H1 (cell line): Measurements from ENCODE around the gene TMEM169. TPM values are rescaled to one million over a fixed set of nuclear protein-coding genes. Genes with fewer than 3 reads are reported as not detected.

Experiments used
- CTCF ChIA-PET: fragments of 300-600 bp; sonication (Branson Sonifier 250); formaldehyde crosslinking; loops from one replicate; lab custom pipeline; 2021; ENCODE audit not compliant: partially characterized antibody; lab: Charles Lee
- POLR2A ChIA-PET: fragments of 300-600 bp; sonication (Branson Sonifier 250); formaldehyde crosslinking; loops from one replicate; lab custom pipeline; 2021; ENCODE audit warnings: inconsistent platforms; ENCODE audit not compliant: partially characterized antibody; lab: Charles Lee
- DNase-seq, 2 experiments: peaks; one replicate each; pipeline versions ENCODE4 v3.0.0 to v3.0.0-alpha.2; 2010 to 2022; ENCODE audit warnings: low spot score in 2 of 2, low read depth in 1 of 2, mixed read lengths in 1 of 2
- FAIRE-seq: peaks from 2 replicates; lab custom pipeline; 2011; peaks lifted over from hg19 to GRCh38; lab: Jason Lieb, UNC
- H2AFZ ChIP-seq: 2 replicates; pipeline ENCODE4 v1.8.1; 2012; ENCODE audit warnings: low read length, inconsistent platforms
- H2AK5ac ChIP-seq: 2 replicates; pipeline ENCODE4 v1.6.1; 2013; ENCODE audit warnings: low read depth, low read length
- H2BK120ac ChIP-seq: replicated peaks from 2 replicates; pipeline ENCODE3; 2013; ENCODE audit warnings: low read depth, low read length, inconsistent platforms
- H2BK12ac ChIP-seq: 2 replicates; pipeline ENCODE4 v1.6.1; 2013; ENCODE audit warnings: low read depth, low read length
- H2BK15ac ChIP-seq: 2 replicates; pipeline ENCODE4 v1.6.1; 2013; ENCODE audit warnings: low read length
- H2BK20ac ChIP-seq: 2 replicates; pipeline ENCODE4 v1.6.1; 2013; ENCODE audit warnings: low read length
- H2BK5ac ChIP-seq: 2 replicates; pipeline ENCODE4 v1.6.1; 2013; ENCODE audit warnings: low read depth, low read length
- H3K14ac ChIP-seq: 2 replicates; pipeline ENCODE4 v1.6.1; 2013; ENCODE audit warnings: inconsistent platforms; ENCODE audit not compliant: insufficient read length
- H3K18ac ChIP-seq: 2 replicates; pipeline ENCODE4 v1.6.1; 2013; ENCODE audit warnings: low read length; ENCODE audit errors: extremely low read depth
- H3K23ac ChIP-seq: 2 replicates; pipeline ENCODE4 v1.6.1; 2013; ENCODE audit warnings: inconsistent platforms; ENCODE audit not compliant: insufficient read length
- H3K23me2 ChIP-seq: 2 replicates; pipeline ENCODE4 v1.6.1; 2013; ENCODE audit warnings: low read depth, low read length
- H3K27ac ChIP-seq: 2 replicates; pipeline ENCODE4 v1.6.1; 2011; ENCODE audit warnings: low read depth, low read length, inconsistent platforms
- H3K27me3 ChIP-seq, 4 experiments: replicated peaks in 1 of 4; 1 replicate in 1 of 4; 2 replicates in 3 of 4; pipeline versions ENCODE4 v1.6.1 to v1.8.1; 2011 to 2013; ENCODE audit warnings: low read length in 3 of 4, mild to moderate bottlenecking in 3 of 4, inconsistent platforms in 2 of 4, mixed read lengths in 2 of 4, moderate library complexity in 1 of 4; ENCODE audit not compliant: control insufficient read depth in 3 of 4, insufficient read depth in 3 of 4; ENCODE audit errors: extremely low read depth in 1 of 4
- H3K36me3 ChIP-seq, 4 experiments: 2 replicates each; pipeline versions ENCODE4 v1.6.1 to v1.8.1; 2011 to 2013; ENCODE audit warnings: mild to moderate bottlenecking in 4 of 4, low read length in 3 of 4, moderate library complexity in 2 of 4, control low read depth in 1 of 4, inconsistent platforms in 1 of 4; ENCODE audit not compliant: insufficient read depth in 4 of 4, control insufficient read depth in 2 of 4
- H3K4ac ChIP-seq: replicated peaks from 2 replicates; pipeline ENCODE3; 2013; ENCODE audit warnings: low read length, low read depth, mixed read lengths, inconsistent platforms; ENCODE audit not compliant: insufficient read length
- H3K4me1 ChIP-seq, 4 experiments: replicated peaks in 1 of 4; 1 replicate in 1 of 4; 2 replicates in 3 of 4; pipeline versions ENCODE4 v1.6.1 to v1.8.1; 2011 to 2013; ENCODE audit warnings: low read length in 3 of 4, inconsistent platforms in 2 of 4, mixed read lengths in 1 of 4; ENCODE audit not compliant: insufficient read depth in 4 of 4, control insufficient read depth in 3 of 4
- H3K4me2 ChIP-seq, 2 experiments: 2 replicates each; pipeline versions ENCODE4 v1.6.1 to v1.8.1; 2011 to 2013; ENCODE audit warnings: low read depth in 2 of 2, low read length in 2 of 2, control low read depth in 1 of 2, inconsistent platforms in 1 of 2, mild to moderate bottlenecking in 1 of 2; ENCODE audit not compliant: insufficient read depth in 1 of 2
- H3K4me3 ChIP-seq, 4 experiments: fragments of 200-600, 300-600 bp in 1 of 4; sonication (generic), shearing (Covaris generic), sonication (Bioruptor Twin) in 1 of 4; 2 replicates each; pipeline versions ENCODE4 v1.5.1 to v1.8.1; 2011 to 2016; ENCODE audit warnings: low read length in 4 of 4, low read depth in 3 of 4, control low read depth in 2 of 4, inconsistent platforms in 2 of 4, mild to moderate bottlenecking in 2 of 4, mixed read lengths in 1 of 4, moderate library complexity in 1 of 4; ENCODE audit not compliant: insufficient read depth in 2 of 4; ENCODE audit errors: extremely low read depth in 1 of 4
- H3K56ac ChIP-seq: replicated peaks from 2 replicates; pipeline ENCODE3; 2013; ENCODE audit warnings: low read depth, mild to moderate bottlenecking, mixed read lengths, low read length, inconsistent platforms; ENCODE audit not compliant: insufficient read length
- H3K79me1 ChIP-seq: 2 replicates; pipeline ENCODE4 v1.6.1; 2013; ENCODE audit warnings: low read depth, low read length, control low read depth
- H3K79me2 ChIP-seq, 2 experiments: 2 replicates each; pipeline versions ENCODE4 v1.6.1 to v1.8.1; 2012 to 2013; ENCODE audit warnings: low read length in 2 of 2, mild to moderate bottlenecking in 2 of 2, inconsistent platforms in 1 of 2; ENCODE audit not compliant: insufficient read depth in 2 of 2, control insufficient read depth in 1 of 2
- H3K9ac ChIP-seq, 4 experiments: replicated peaks in 1 of 4; 1 replicate in 1 of 4; 2 replicates in 3 of 4; pipeline versions ENCODE4 v1.6.1 to v1.8.1; 2011 to 2013; ENCODE audit warnings: low read depth in 3 of 4, low read length in 3 of 4, control low read depth in 2 of 4, mild to moderate bottlenecking in 2 of 4, moderate library complexity in 2 of 4, inconsistent platforms in 1 of 4; ENCODE audit errors: extremely low read depth in 1 of 4
- H3K9me3 ChIP-seq, 2 experiments: 2 replicates each; pipeline versions ENCODE4 v1.6.1 to v1.8.1; 2012 to 2013; ENCODE audit warnings: mild to moderate bottlenecking in 2 of 2, moderate library complexity in 2 of 2, control low read depth in 1 of 2, inconsistent platforms in 1 of 2, low read depth in 1 of 2, low read length in 1 of 2, mixed read lengths in 1 of 2; ENCODE audit not compliant: insufficient read depth in 2 of 2
- H4K20me1 ChIP-seq, 2 experiments: replicated peaks in 1 of 2; 2 replicates each; pipeline versions ENCODE3 to v1.8.1; 2011 to 2013; ENCODE audit warnings: inconsistent platforms in 2 of 2, low read length in 2 of 2, mild to moderate bottlenecking in 1 of 2; ENCODE audit not compliant: insufficient read depth in 2 of 2, control insufficient read depth in 1 of 2
- H4K5ac ChIP-seq: 2 replicates; pipeline ENCODE4 v1.6.1; 2013; ENCODE audit warnings: low read length, low read depth, mixed read lengths, inconsistent platforms; ENCODE audit not compliant: insufficient read length
- H4K8ac ChIP-seq: 2 replicates; pipeline ENCODE4 v1.8.0; 2013; ENCODE audit warnings: mild to moderate bottlenecking, moderate library complexity, low read length, inconsistent platforms; ENCODE audit not compliant: insufficient read depth; ENCODE audit errors: extremely low read depth
- H4K91ac ChIP-seq: replicated peaks from 2 replicates; pipeline ENCODE3; 2013; ENCODE audit warnings: low read length, mixed read lengths, inconsistent platforms; ENCODE audit not compliant: insufficient read length
- BACH1 ChIP-seq: IDR thresholded peaks from 2 replicates; pipeline ENCODE4 v1.6.1; 2012; ENCODE audit warnings: low read length, improper control_type of control experiment
- BCL11A ChIP-seq, 2 experiments: IDR thresholded peaks; one replicate each; pipeline ENCODE4 v1.6.1; 2011; ENCODE audit warnings: low read depth in 2 of 2, low read length in 2 of 2, mild to moderate bottlenecking in 2 of 2
- EP300 ChIP-seq, 2 experiments: IDR thresholded peaks; 1 replicate in 1 of 2; 2 replicates in 1 of 2; pipeline ENCODE4 v1.6.1; 2011 to 2012; ENCODE audit warnings: low read depth in 2 of 2, low read length in 2 of 2, mild to moderate bottlenecking in 2 of 2, borderline replicate concordance in 1 of 2, inconsistent platforms in 1 of 2, moderate library complexity in 1 of 2
- FOSL1 ChIP-seq: IDR thresholded peaks from 2 replicates; pipeline ENCODE4 v1.6.1; 2011; ENCODE audit warnings: mild to moderate bottlenecking, low read depth, low read length, moderate library complexity; ENCODE audit not compliant: insufficient read depth
- GABPA ChIP-seq: IDR thresholded peaks from 2 replicates; pipeline ENCODE4 v1.6.1; 2011; ENCODE audit warnings: mild to moderate bottlenecking, low read length, moderate library complexity, borderline replicate concordance; ENCODE audit not compliant: insufficient read depth
- JUND ChIP-seq: IDR thresholded peaks from 2 replicates; pipeline ENCODE4 v1.6.1; 2011; ENCODE audit warnings: mild to moderate bottlenecking, improper control_type of control experiment, low read length
- MAFK ChIP-seq: IDR thresholded peaks from 2 replicates; pipeline ENCODE4 v1.6.1; 2012; ENCODE audit warnings: low read depth, mild to moderate bottlenecking, improper control_type of control experiment, low read length
- RNF2 ChIP-seq: fragments of 200-900, 300-1000 bp; sonication (generic); IDR thresholded peaks from 2 replicates; pipeline ENCODE4 v1.7.1; 2016; ENCODE audit warnings: borderline replicate concordance, low read depth, mild to moderate bottlenecking, antibody characterized with exemption, low read length; ENCODE audit not compliant: poor library complexity, severe bottlenecking; ENCODE audit errors: missing control alignments
- RXRA ChIP-seq: IDR thresholded peaks from 2 replicates; pipeline ENCODE4 v1.6.1; 2011; ENCODE audit warnings: low read depth, mild to moderate bottlenecking, low read length, moderate library complexity; ENCODE audit not compliant: insufficient read depth
- SIRT6 ChIP-seq: IDR thresholded peaks from one replicate; pipeline ENCODE4 v1.7.1; 2012; ENCODE audit warnings: low read length, inconsistent platforms
- SUZ12 ChIP-seq: fragments of 200-600 bp; sonication (generic); IDR thresholded peaks from 2 replicates; pipeline ENCODE4 v1.6.1; 2012; ENCODE audit warnings: mild to moderate bottlenecking, inconsistent platforms, low read length, moderate library complexity, mixed read lengths
- TBP ChIP-seq: IDR thresholded peaks from 2 replicates; pipeline ENCODE4 v1.6.1; 2011; ENCODE audit warnings: low read depth, low read length, improper control_type of control experiment
- WGBS, 2 experiments: shearing (Covaris generic) in 1 of 2; methylation state at CpG; one replicate each; pipeline versions ENCODE4 v1.1.6 to v1.1.7; 2013 to 2015; ENCODE audit warnings: low lambda C conversion rate in 2 of 2, mixed read lengths in 2 of 2, inconsistent platforms in 1 of 2, low coverage in 1 of 2, missing lambda C conversion rate in 1 of 2; ENCODE audit not compliant: insufficient replicate concordance in 2 of 2, insufficient coverage in 1 of 2, insufficient read length in 1 of 2; ENCODE audit errors: extremely low coverage in 1 of 2, missing lambda C conversion rate in 1 of 2; 5-methylcytosine and 5-hydroxymethylcytosine counted together
- polyA plus RNA-seq, 7 experiments: library from polyadenylated mRNA; depleted of rRNA in 3 of 7; stranded (reverse) in 5 of 7; unstranded in 2 of 7; fragments of >200 nt in 5 of 7; fragments of 200-250 nt in 2 of 7; gene quantifications; 1 replicate in 5 of 7; 2 replicates in 1 of 7; 4 replicates in 1 of 7; pipeline versions ENCODE4 v1.2.1 to v1.2.3, GENCODE V29; 2011 to 2013; ENCODE audit warnings: missing spikeins in 2 of 7, mixed read lengths in 2 of 7
- total RNA-seq: library from RNA; stranded (reverse); fragmentation: NEBNext Ultra II Directional; extraction: Animal tissue kit (Norgen Biotek cat#: 25700); gene quantifications from 2 replicates; pipeline ENCODE4 v1.2.1, GENCODE V29; 2021

Gene TMEM169
- total and polyA plus RNA-seq, 2 of the 8 experiments (the other 6 are each of a cell fraction or from before 2014, with no cell fraction given) = 0.41 to 2.4 TPM

DNA sequence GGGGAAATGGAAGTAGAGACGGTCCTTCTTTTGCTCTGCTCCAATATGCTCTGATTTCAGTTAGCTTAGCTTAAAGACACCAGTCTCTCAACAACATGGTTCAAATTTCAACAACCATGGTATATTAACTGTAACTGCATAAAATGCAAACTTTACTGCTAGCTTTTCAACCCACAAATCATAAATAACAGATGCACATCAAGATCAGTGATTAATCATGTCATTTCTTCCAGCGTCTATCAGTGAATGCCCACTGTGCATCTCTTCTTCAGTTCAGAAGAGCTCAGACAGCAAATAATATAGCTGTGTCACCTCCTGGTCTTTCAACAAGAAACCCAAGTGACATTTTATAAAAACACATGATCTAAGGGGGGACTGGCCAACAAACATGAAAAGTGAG is 12.7 kb upstream of the TMEM169 start:
- Histone ChIP-seq H3K9me3 (no peaks in the 10 kb centered on the region), H4K5ac (no peak overlapping the region), H3K4ac (no peak overlapping the region), H3K79me1 (peaks cover 2% of the 10 kb centered on the region; the same call in 1 of the 2 replicates), H2AK5ac (no peak overlapping the region), H4K20me1 (no peaks in the 10 kb centered on the region), H3K18ac (no peak overlapping the region), H2BK120ac (no peak overlapping the region), H3K4me2 (no peak overlapping the region), H2BK15ac (no peak overlapping the region), H3K27ac (no peak overlapping the region), H2BK5ac (no peak overlapping the region), H2AFZ (no peak overlapping the region), H3K36me3 (peaks cover 0 to 23% (median 5%) of the 10 kb centered on the region in 4 experiments; a peak in 4 of 8 replicates), H2BK12ac (no peak overlapping the region), H4K91ac (no peak overlapping the region), H3K56ac (no peak overlapping the region), H3K23me2 (no peaks in the 10 kb centered on the region), H3K27me3 (no peaks in the 10 kb centered on the region), H3K23ac (no peak overlapping the region), H3K4me1 (peaks cover 0 to 3% (median under 1%) of the 10 kb centered on the region in 4 experiments; a peak in 1 of 7 replicates), H3K9ac (no peak overlapping the region), H3K4me3 (no peak overlapping the region), H2BK20ac (no peak overlapping the region), H4K8ac (no peak overlapping the region), H3K14ac (no peak overlapping the region), H3K79me2 (no peaks in the 10 kb centered on the region)
- no peak for TF ChIP-seq SUZ12
- no peak for TF ChIP-seq BCL11A (IDR thresholded peaks at IDR 0.05; ENCODE audit: low read depth in 2 of 2, low read length in 2 of 2)
- no peak for TF ChIP-seq BACH1
- no peak for TF ChIP-seq GABPA
- TF ChIP-seq JUND = no peak
- no peak for TF ChIP-seq FOSL1
- no peak for TF ChIP-seq SIRT6
- TF ChIP-seq EP300 (IDR thresholded peaks at IDR 0.05; ENCODE audit: borderline replicate concordance in 1 of 2, low read depth in 2 of 2, low read length in 2 of 2) = no peak
- TF ChIP-seq RNF2 = no peak
- no peak for TF ChIP-seq MAFK
- no peak for TF ChIP-seq TBP
- no peak for TF ChIP-seq RXRA
- ChIA-PET CTCF (interaction anchor here (1.0 to 3.0 kb wide), 2 partner anchors 35 to 41 kb away, joined by 3 to 18 read pairs; no protein-coding TSS in a partner anchor), POLR2A (interaction anchor here (2.8 kb wide), 1 partner anchor 13 kb away, joined by 9 read pairs; the partner anchor contains the start of genes PECR and TMEM169)
- DNase-seq (no peak), FAIRE-seq (no peak)
- 87% methylated on average over 2 of the region's 2 CpGs; no CpG with 5 or more reads in 1 of the 2 experiments for WGBS, 2 experiments
